HG03064 (cell line): ENCODE results near the gene NTNG1.

ENCODE experiments used
- ATAC-seq: cut with Tn5 transposase; IDR thresholded peaks from one replicate; pipeline ENCODE4 v1.9.1; 2021; ENCODE audit warnings: low read depth; ENCODE audit not compliant: unreplicated experiment

The NTNG1 gene

DNA sequence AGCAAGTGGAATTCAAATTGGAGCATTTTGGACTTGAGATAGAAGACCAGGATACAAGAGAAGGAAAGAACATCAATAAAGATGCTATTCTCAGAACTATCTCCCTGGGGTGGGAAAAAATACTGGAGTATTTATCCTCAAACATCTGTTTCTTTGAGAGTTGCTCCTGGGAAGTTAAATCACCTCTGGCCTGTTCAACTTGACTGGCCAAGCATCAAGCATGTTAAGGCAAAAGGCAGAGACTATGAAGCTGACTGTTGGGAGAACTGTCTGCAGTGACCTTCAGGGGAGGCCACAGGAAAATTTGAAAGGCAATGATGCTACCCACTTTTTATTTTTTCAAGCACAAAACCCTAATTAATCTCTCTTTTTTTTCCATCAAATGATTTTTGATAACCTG is 239.0 kb downstream of the NTNG1 start:
- ATAC-seq = no peak

DNA sequence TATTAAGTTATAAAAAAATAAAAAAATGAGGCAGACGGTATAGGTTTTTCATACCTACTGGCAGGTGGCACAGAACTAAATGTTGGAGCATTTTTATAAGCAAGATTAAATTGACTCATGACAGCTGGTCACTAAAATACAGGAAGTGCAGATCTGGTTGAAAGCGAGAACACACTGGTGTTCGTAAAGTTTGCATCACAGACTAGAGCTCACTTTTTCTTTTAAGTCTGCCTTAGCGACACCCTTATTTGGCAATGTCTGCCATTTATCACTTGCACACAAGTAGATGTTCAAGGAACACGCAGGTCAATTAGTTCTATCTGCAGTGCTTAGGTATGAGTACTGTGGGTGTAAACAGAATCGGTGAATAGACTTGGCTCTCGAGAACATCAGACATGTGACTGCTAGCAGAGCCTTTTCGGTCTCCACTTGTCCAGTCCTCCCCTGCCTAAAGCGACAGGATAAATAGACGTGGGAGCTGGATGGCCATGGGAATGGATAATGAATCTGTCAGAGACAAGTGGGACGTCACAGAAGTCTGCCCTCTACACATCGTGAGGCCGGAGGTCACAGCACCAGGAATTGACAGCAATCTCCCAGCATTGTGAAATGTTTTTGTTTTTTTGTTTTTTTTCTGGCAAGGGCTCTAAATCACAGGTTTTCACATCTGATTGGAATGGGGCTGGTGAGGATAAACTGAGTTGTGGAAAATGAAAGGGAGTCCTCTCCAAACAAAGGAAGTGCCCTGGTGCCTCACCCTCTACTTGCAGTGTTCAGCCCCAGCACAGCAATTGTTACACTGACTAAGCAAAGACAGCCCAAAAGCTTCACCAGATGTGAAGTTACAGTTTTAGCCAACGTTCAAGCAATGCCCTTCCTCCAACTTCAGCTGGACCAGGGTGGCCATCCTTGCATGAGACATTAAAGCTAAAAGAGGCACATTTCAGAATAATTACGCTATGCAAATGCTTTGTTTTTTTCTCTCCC is 248.9 kb downstream of the NTNG1 start:
- ATAC-seq = no peak

DNA sequence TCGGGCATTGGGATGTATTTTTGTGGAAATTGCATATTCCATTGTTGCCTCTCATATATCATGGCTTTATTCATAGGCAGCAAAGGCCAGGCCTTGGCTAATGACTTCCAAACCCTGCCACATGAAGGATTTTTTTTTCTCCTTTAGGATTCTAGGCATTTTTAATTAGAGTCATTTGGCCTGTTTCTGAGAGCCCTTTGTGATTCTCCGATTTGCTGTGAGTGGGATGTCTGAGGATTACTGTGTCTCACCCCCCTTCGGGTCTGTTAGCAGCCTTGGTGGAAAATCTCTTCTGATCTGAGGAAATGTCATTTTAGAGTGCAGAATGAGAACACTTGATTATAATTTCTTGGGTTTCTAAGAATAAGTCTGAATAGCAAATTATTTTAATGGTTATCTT is 253.5 kb downstream of the NTNG1 start:
- no peak for ATAC-seq

DNA sequence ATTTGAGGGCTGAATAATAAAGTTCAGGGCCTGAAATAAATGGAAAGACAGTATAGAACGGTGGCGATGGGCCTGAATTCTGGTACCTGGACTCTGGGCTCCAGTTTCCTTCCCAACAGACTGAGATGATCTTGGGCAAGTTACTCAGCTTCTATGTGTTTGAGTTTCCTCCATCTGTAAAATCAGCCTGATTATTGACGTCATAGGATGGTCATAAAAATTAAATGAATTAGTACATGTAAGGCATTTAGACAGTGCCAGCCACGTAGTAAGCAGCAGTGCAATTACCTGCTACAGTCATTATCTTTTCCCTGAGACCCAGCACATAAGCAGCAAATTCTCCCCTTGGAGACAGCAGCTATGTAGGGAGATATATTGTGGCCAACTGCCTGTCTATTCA is 260.9 kb downstream of the NTNG1 start:
- ATAC-seq = no peak

DNA sequence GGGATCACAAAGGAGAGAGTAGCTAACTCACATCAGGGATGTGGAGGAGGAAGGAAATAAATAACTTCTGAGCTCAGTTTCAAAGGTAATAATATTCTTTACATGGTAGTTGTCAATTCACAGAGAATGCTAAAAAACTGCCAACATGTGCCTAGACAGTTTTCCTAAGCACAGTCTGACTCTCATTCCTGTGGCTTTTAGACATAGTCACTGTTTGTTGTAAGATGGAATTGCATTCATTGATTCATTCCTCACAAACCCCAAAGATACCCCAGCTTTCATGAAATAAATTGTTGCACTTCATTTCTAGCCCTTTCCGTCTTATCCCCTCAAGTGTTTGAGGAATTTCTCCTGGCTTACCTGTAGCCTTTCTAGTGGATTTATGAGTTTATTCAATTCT is 263.9 kb downstream of the NTNG1 start:
- ATAC-seq = no peak

DNA sequence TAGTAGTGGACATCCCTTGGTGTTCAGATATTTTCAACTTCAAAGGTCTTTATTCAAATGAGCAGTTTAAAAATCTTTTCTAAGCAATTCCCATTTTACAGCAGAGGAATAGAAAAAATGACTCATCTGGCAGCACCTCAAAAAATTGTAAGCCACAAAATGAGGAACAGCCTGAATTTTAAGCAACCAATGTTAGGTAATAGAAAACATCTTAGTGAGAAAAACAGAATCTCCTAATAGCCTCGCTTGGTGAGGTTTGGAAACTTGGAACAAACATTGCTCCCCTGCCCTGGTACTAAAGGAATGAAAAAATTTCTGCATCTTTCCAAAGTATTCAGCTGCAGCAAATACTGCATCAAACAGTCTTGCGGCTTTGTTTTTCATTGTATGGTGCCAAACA is 264.4 kb downstream of the NTNG1 start:
- ATAC-seq = no peak

DNA sequence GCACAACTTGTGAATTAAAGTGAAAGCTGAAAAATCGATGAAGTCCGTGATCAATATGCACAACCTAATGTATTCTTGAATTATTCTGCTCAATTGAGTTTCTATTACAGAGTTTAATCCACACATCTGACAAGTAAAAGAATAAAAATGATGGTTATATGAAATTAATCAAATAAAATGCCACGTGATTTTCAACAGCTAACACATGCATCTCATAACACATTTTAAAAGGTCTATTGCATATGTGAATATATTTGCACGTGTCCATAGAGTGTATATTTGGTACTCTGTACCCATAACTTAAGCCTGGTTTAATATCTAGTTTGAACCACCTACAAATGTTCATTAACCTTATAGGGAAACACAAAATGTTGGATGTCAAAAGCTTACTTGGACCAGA is 266.2 kb downstream of the NTNG1 start:
- ATAC-seq = no peak

DNA sequence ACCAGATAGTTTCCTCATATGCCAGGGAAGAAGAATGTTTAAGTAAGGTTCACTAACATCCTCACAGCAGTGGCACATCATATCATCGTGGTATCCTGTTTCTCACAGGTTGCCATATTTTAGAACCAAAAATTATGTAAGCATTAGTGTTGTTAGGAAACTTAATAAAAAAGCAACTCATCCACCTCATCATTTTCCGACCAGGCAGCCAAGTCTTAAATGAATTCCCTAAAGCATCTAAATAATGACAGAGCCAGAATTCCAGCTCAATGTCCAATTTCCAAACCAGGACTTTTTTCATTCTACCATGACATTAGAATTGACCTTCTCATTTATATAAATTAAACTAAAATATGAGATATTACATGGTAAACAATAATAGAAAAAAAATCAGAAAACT is 272.7 kb downstream of the NTNG1 start:
- ATAC-seq = no peak

DNA sequence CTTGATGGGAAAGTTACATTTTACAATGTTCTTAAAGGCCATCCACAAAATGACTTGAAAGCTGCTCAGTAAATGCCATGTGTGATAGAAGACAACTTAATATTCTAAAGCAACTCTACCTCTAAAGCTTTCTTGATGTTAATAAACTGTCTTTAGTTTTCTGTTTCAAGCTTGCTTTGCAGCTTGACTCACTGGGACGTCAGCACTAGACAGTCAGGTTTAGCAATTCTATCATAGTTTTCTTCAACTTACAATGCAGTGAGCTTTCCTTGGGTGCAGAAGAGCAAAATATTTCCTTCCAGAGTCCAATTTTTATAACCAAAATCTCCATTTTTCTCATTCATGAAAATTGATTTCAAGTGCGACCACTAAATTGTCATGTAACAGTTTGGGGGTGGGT is 273.1 kb downstream of the NTNG1 start:
- ATAC-seq = no peak

DNA sequence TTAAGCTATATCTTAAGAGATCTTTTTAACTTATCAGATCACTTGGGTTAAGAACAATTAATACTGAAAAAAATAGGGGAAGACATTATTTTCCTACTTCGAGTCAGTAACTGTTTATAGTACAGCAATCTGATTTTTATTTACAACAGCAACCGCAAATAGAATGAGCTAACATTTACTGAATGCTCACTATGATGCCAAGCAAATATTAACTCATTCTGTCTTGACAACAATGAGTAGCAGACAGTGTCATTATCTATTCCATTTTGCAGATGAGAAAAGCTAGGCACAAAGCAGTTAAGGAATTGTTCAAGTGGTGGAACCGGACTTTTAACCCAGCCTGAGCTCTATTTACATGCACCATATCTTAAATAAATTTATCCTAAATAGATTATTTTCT is 273.7 kb downstream of the NTNG1 start:
- no peak for ATAC-seq

DNA sequence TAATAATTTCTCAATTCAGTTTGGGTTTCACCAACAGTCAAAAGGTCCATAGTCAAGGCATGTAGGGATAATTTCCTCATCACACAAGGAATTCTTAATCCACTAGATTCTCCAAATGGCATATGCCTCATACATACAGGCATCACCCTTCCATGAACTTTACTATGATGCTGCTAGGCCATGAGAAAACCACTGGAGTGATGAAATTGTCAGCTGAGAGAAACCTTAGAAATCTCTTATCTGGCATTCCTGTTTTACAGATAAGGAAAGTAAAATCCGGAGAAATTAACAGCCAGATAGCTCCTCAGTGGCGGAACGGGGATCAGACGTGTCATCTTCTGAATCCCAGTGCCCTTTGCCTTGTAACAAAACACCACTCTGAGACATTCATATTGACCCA is 274.4 kb downstream of the NTNG1 start:
- no peak for ATAC-seq

DNA sequence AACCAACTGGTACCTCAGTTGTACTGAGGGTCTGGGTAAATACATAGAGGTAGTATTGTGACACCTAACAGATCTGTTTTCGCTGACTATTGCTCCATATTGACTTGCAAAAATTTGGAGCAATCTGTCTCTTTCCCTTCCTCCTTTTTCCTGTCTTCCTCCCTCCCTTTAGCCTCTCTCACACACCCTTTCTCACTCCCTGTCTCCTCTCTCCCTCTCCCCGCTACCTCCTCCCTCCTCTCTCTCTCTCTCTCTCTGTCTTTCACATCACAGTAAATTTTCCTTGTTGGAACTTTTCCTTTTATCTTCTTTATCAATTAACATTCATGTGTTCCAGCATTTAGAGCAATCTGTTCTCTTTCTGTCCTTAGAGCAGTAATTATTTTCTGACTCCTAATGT is 278.2 kb downstream of the NTNG1 start:
- ATAC-seq = no peak

DNA sequence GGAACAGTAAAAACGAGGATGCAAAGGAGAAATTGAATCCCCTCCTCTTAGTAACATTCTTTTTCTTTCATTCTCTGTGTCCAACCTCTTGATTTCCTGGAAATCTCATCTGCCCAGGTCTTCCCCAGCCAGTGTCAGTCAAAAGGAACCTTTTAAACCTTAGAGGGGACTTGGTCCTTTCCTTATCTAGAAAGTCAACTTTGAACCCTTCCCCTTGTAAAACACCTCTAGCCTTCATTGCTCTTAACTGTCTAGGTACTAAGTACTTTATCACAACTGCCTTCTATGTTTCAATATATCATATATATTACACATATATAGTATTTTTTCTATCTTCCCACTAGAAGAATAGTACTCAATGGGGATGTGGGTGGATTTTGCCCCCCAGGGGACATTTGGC is 282.1 kb downstream of the NTNG1 start:
- no peak for ATAC-seq

DNA sequence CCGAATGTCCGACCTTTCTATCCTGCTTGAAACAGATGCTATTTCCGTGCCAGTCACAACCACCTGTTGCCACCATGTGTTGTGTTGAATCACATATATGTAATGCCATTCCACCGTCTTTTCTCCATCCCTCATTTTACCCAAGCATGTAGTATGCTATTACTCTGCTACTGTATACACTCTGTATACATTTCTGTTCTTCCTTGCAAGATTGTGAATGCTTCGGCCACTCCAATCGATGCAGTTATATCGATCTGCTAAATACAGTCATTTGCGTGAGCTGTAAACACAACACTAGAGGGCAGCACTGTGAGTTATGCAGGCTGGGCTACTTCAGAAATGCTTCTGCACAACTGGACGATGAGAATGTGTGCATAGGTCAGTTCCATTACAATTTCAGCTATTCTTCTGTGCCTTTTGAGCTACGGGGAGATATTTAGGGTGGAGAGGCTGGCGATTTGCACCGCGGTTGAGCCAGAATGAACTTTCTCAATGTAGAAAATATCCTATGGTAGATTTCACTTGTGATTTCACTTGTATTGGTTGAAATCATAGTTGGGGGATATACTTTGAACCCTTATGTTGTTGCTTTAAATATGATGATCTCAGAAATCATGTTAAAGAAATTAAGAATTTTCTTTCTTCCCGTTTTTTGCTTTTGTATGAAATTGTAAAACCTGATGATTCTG is 289.8 kb downstream of the NTNG1 start:
- ATAC-seq = peak; percentile 65

DNA sequence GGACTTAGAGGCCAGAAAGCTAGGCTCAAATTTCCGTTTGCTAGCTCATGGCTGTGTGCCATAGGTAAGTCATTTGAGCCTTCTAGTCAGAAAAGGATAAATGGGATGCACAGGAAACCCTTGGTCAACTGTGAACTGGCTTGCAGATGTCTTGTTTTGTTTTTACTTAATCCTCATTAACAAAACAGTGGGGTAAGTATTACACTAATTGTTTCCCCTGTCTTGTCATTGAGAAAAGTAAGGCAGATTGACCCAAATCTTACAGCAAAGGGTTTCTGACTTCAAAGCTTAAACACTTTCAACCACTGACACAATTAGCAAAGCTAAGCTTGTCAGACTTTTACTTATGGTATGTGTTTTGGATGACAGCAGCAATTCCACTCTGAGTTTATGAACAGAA is 291.3 kb downstream of the NTNG1 start:
- no peak for ATAC-seq

DNA sequence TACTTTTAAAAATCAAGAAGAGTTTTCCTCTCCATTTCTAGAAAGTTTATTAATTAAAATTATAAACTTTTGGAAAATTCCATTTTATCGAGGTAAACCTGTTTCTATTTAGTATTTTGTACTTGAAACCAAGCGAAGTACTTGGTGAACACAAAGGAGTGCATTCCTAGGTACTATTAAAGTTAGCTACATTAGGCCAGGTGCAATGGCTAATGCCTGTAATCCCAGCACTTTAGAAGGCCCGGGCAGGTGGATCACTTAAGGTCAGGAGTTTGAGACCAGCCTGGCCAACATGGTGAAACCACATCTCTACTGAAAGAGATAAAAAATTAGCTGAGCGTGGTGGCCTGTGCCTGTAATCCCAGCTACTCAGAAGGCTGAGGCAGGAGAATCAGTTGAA is 292.2 kb downstream of the NTNG1 start:
- no peak for ATAC-seq

DNA sequence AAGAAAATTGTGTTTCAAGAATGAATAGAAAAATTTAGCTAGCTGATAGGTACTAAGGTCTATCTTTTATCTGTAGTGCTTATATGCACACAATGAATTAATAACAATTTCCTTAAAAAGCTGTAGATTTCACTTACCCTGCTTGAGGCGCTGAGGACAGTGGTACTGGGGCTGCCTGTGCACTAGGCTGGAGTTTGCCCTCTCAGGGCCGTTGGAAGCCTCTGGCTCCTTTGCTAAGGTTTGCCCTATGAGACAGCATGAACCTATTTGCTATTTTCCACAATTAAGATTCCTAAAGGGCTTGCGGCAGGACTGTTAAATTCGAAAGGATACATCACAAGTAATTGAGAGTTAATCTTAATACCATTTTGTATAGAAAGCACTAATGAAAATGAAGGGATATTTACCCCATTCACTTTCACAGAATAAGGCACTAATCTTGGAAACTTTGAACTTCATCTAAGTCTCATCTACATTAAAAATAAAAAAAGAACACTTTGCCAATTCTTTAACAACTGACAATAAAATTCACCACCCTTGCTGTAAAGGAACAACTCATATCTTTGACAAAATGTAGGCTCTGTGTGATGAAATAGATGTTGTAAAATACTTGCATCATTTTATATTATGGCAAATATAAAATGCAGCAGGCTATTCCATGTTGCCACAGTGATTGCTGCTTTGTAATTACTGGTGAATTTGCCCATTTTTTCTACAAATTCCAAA is 293.0 kb downstream of the NTNG1 start:
- no peak for ATAC-seq

DNA sequence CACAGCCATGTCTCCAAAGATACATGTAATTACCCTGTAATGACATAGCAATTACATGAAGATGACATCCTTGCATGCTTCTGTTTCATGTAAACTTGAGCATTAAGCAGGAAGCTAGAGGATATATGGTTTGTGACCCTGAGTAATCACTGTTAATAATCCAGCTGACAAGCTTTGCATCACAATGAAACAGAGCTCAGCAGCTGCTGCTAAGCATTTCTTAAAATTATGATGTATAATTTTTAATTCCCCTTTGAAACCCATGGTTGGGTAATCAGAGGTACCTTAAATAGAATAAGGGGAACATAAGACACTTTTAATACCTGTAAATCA is 293.5 kb downstream of the NTNG1 start:
- no peak for ATAC-seq

DNA sequence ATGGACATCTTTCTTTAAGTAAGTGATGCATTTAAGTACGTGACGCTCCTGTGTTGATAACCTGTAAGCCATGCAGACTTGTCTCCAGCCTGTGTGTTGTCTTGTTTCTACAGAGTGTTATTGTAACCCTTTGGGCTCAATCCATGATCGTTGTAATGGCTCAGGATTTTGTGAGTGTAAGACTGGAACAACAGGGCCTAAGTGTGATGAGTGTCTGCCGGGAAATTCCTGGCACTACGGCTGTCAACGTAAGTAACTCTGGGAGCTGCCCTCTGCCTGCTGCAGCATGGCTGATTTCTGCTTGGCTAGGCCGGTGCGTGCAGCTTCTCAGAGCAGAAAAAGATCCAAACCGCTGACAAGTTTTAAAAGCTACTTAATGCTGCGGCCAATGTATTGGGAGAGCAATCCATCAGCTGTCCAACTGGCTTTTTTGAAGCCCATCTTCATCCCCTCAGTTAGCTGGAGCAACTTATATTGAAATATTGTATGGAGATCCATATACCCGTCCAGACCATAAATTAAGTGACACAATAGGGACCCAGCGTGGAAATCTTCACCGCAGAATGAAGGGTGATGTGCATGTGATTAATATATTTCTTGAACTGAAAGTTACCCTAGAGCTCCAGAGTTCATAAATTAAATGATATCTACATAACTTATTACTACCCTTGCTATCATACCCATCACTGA is 295.9 kb downstream of the NTNG1 start:
- no peak for ATAC-seq

DNA sequence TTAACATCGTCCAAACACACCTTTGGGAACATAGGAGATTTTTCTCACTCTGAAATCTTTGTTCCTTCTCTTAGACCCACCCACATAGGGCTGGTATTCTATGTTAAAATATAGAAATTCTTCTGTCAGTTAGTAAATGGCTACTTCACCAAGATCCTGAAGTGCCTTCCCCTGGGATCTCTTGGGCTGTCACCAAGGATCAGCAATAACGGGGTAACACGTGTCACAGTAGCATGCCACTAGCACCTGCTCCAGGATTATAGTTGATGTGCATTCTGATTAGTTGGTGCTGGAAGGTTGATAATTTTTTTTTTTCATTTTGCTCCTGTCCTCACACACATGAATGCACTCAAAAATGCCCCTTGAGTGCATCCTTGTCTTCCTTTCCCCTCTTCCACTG is 298.7 kb downstream of the NTNG1 start:
- no peak for ATAC-seq

DNA sequence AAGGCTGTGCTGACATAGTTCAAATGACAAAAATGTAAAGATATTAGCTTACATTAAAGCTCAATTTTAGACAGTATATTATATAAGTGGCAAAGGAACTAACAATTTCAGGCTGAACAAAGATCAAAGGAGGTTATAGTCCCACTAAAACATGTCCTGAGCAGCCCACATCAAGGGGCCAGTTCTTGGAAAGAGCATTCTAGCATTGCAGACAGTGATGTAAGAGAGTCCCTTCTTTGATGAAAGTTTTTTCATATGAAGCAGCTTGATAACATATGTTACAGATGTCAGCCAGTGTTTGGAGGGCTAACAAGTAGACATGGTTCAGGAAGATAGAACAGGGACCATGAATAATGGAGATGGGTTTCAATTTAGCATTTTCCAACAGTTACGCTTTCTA is 301.7 kb downstream of the NTNG1 start:
- no peak for ATAC-seq
